Mucosa of descending colon (tissue), 3 donors: ENCODE results near the gene CTCFL. TPM values are rescaled to one million over a fixed set of nuclear protein-coding genes. Genes with fewer than 3 reads are reported as not detected.

ENCODE experiments used
- ATAC-seq: fragments of 200-7000 bp; cut with Tn5 transposase; one replicate; pipeline ENCODE4 v1.9.1; 2020; ENCODE audit warnings: mild to moderate bottlenecking, moderate library complexity
- DNase-seq, 3 donors: peaks; one replicate each; pipeline ENCODE4 v3.0.0-alpha.2; 2020
- H3K36me3 ChIP-seq: fragments of 200-600 bp; one replicate; pipeline ENCODE4 v1.8.0; 2021; ENCODE audit warnings: low read depth, mild to moderate bottlenecking
- H3K4me1 ChIP-seq: fragments of 200-600 bp; one replicate; pipeline ENCODE4 v1.8.0; 2021; ENCODE audit warnings: low read depth, mild to moderate bottlenecking
- H3K4me3 ChIP-seq: fragments of 200-600 bp; one replicate; pipeline ENCODE4 v1.8.0; 2021; ENCODE audit warnings: mild to moderate bottlenecking
- H3K9me3 ChIP-seq: fragments of 200-600 bp; one replicate; pipeline ENCODE4 v1.8.0; 2021; ENCODE audit warnings: mild to moderate bottlenecking
- CTCF ChIP-seq: fragments of 200-600 bp; IDR thresholded peaks from one replicate; pipeline ENCODE4 v1.8.0; 2022; ENCODE audit warnings: antibody characterized with exemption, mild to moderate bottlenecking
- intact Hi-C, 2 donors: fragments of 100-400 bp; cut with DNase I in 1 of 2; cut with micrococcal nuclease in 1 of 2; formaldehyde crosslinking; loops; one replicate each; pipeline versions ENCODE4 v1.11.0 to v1.11.1; 2022; cut with DNase I, micrococcal nuclease
- total RNA-seq, 3 donors: library from RNA; stranded (reverse); fragmentation: NEBNext Ultra II Directional in 2 of 3; extraction: Animal tissue kit (Norgen Biotek cat#: 25700) in 2 of 3; gene quantifications; one replicate each; pipeline versions ENCODE4 v1.2.1 to v1.2.4, GENCODE V29; 2021 to 2023
- donor health status: DM: no; HTN: no; CAD: no; lungs with moderate emphysema.
- donor health status: DM: no; HTN: no; CAD: no.
- donor health status: DM: no; HTN: yes; CAD: no.

Gene CTCFL
- total RNA-seq, 3 donors from 2014 or later = not detected

- no peaks in the 10 kb centered on the region for H3K36me3 ChIP-seq
- peaks cover 11% of the 10 kb centered on the region for H3K4me1 ChIP-seq
- no peak for DNase-seq
- no peak for ATAC-seq
- intact Hi-C loops = no loop called here
- no peaks in the 10 kb centered on the region for H3K9me3 ChIP-seq
- TF ChIP-seq CTCF = no peak
- no peak overlapping the region for H3K4me3 ChIP-seq
Observed at GRCh38 chr20:57525328-57526086, 567 bp upstream of the CTCFL start.

GRCh38 chr20:57523782-57524181 lies 1.2 kb downstream of the CTCFL start:
- intact Hi-C loops = no loop called here

GRCh38 chr20:57522380-57523140 lies 2.4 kb downstream of the CTCFL start:
- DNase-seq (no peak), ATAC-seq (peak; percentile 75)
- no peak for TF ChIP-seq CTCF
- Histone ChIP-seq H3K4me1 (no peaks in the 10 kb centered on the region), H3K4me3 (no peak overlapping the region), H3K9me3 (no peaks in the 10 kb centered on the region), H3K36me3 (no peaks in the 10 kb centered on the region)
- intact Hi-C loops = no loop called here

More at GRCh38 chr20:57523782-57524181, 1.2 kb downstream of the CTCFL start:
- no peak for TF ChIP-seq CTCF
- no peaks in the 10 kb centered on the region for H3K36me3 ChIP-seq
- ATAC-seq (no peak), DNase-seq (no peak)
- no peaks in the 10 kb centered on the region for H3K4me1 ChIP-seq
- H3K4me3 ChIP-seq = no peak overlapping the region
- no peaks in the 10 kb centered on the region for H3K9me3 ChIP-seq

GRCh38 chr20:57517904-57518303 lies 7.0 kb downstream of the CTCFL start:
- ATAC-seq (no peak), DNase-seq (no peak)
- Histone ChIP-seq H3K4me3 (no peak overlapping the region), H3K36me3 (no peaks in the 10 kb centered on the region), H3K4me1 (peaks cover 5% of the 10 kb centered on the region), H3K9me3 (no peaks in the 10 kb centered on the region)
- no peak for TF ChIP-seq CTCF
- intact Hi-C loops = loop anchor here in 1 of 2 donors (10.0 kb wide), 1 partner anchor 697 kb away; no protein-coding TSS in a partner anchor

GRCh38 chr20:57514273-57514751 lies 10.6 kb downstream of the CTCFL start:
- Histone ChIP-seq H3K36me3 (no peaks in the 10 kb centered on the region), H3K9me3 (no peaks in the 10 kb centered on the region), H3K4me1 (peaks cover 5% of the 10 kb centered on the region), H3K4me3 (no peak overlapping the region)
- ATAC-seq (peak; percentile 89), DNase-seq (peak in 2 of 3 donors; percentile 72 to 85)
- intact Hi-C loops = loop anchor here (1.0 to 10.0 kb wide), 4 partner anchors 78 to 703 kb away; no protein-coding TSS in a partner anchor
- TF ChIP-seq CTCF = peak; percentile 50
